Measurements from ENCODE around the gene TMEM263. TPM values are rescaled to one million over a fixed set of nuclear protein-coding genes. Genes with fewer than 3 reads are reported as not detected.

The TMEM263 gene
- total and polyA plus RNA-seq, 2 experiments from 2014 or later: 70.0 to 132 TPM

DNA sequence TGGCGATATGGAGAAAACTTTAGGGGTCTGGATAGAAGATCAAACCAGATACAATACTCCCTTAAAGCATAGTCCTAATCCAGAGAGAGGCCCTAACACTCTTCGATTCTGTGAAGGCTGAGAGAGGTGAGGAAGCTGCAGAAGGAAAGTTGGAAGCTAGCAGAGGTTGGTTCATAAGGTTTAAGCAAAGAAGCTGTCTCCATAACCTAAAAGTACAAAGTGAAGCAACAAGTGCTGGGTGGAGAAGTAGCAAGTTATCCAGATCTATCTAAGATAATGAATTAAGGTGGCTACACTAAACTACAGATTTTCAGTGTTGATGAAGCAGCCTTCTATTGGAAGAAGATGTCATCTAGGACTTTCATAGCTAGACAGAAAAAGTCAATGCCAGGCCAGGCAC lies 55.8 kb downstream of the TMEM263 start:
- no peaks in the 10 kb centered on the region for H3K9me2 ChIP-seq (replicated peaks; ENCODE audit: insufficient read depth)
- no peak for DNase-seq (ENCODE audit: low spot score)
- no peak overlapping the region for H3K4me2 ChIP-seq
- WGBS (ENCODE audit: low lambda C conversion rate, missing lambda C conversion rate): 92% methylated on average over 2 of the region's 2 CpGs
- no peaks in the 10 kb centered on the region for H3K4me1 ChIP-seq (ENCODE audit: insufficient read depth)
- H3K27me3 ChIP-seq: no peaks in the 10 kb centered on the region
- no peaks in the 10 kb centered on the region for H3K79me2 ChIP-seq
- no peaks in the 10 kb centered on the region for H3K9me3 ChIP-seq (ENCODE audit: low read depth)
- no peak overlapping the region for H2AFZ ChIP-seq
- no peak overlapping the region for H3K27ac ChIP-seq
- no peak overlapping the region for H3K4me3 ChIP-seq
- no peaks in the 10 kb centered on the region for H4K20me1 ChIP-seq (ENCODE audit: insufficient read depth, poor library complexity, severe bottlenecking)
- TF ChIP-seq EZH2 (IDR thresholded peaks at IDR 0.05; ENCODE audit: borderline replicate concordance): no peak
- TF ChIP-seq, protein P1, sequence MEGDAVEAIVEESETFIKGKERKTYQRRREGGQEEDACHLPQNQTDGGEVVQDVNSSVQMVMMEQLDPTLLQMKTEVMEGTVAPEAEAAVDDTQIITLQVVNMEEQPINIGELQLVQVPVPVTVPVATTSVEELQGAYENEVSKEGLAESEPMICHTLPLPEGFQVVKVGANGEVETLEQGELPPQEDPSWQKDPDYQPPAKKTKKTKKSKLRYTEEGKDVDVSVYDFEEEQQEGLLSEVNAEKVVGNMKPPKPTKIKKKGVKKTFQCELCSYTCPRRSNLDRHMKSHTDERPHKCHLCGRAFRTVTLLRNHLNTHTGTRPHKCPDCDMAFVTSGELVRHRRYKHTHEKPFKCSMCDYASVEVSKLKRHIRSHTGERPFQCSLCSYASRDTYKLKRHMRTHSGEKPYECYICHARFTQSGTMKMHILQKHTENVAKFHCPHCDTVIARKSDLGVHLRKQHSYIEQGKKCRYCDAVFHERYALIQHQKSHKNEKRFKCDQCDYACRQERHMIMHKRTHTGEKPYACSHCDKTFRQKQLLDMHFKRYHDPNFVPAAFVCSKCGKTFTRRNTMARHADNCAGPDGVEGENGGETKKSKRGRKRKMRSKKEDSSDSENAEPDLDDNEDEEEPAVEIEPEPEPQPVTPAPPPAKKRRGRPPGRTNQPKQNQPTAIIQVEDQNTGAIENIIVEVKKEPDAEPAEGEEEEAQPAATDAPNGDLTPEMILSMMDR (IDR thresholded peaks at IDR 0.05; ENCODE audit: poor library complexity): no peak
- no peaks in the 10 kb centered on the region for H3K36me3 ChIP-seq (replicated peaks; ENCODE audit: insufficient read depth, low read depth)

DNA sequence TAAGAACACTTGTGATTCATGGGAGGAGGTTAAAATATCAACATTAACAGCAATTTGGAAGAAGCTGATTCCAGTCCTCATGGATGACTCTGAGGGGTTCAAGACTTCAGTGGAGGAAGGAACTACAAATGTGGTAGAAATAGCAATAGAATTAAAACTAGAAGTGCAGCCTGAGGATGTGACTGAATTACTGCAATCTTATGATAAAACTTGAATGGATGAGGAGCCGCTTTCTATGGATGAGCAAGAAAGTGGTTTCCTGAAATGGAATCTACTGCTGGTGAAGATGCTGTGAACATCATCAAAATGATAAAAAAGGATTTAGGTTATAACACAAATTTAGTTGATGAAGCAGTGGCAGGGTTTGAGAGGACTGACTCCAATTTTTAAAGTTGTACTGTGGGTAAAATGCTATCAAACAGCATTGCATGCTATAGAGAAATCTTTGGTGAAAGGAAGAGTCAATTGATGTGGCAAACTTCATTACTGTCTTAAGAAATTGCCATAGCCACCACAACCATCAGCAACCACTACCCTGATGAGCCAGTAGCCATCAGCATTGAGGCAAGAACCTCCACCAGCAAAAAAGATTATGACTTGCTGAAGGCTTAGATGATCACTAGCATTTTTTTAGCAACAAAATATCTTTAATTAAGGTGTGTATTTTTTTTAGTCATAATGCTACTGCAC lies 57.2 kb downstream of the TMEM263 start:
- no peak overlapping the region for H2AFZ ChIP-seq

DNA sequence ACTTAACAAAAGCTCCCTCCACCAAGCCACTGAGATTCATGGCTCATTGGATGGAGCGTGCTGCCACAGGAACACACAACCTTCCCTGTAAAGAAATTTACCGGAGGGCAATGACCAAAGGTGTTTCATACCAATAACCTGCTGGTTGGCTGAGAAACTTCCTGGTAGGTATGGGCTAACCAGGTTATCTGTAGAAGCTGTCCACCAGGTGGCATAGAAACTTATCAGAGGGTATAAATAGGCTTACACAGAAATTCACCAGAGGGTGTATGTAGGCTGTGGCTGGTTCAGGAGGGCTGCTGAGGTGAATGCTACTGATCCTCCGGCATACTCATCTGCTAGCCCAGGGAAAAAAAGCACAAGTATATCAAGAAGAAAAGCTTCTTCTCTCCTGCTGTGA lies 58.3 kb downstream of the TMEM263 start:
- WGBS (ENCODE audit: low lambda C conversion rate, missing lambda C conversion rate): 93% methylated on average over 3 of the region's 3 CpGs
- Histone ChIP-seq H2AFZ (no peak overlapping the region), H3K4me1 (ENCODE audit: insufficient read depth) (no peaks in the 10 kb centered on the region), H3K27ac (no peak overlapping the region), H3K27me3 (no peaks in the 10 kb centered on the region), H3K4me3 (no peak overlapping the region), H3K79me2 (no peaks in the 10 kb centered on the region), H3K4me2 (no peak overlapping the region), H3K9me2 (replicated peaks; ENCODE audit: insufficient read depth) (no peaks in the 10 kb centered on the region), H3K9me3 (ENCODE audit: low read depth) (no peaks in the 10 kb centered on the region), H4K20me1 (ENCODE audit: insufficient read depth, poor library complexity, severe bottlenecking) (no peaks in the 10 kb centered on the region), H3K36me3 (replicated peaks; ENCODE audit: insufficient read depth, low read depth) (no peaks in the 10 kb centered on the region)
- DNase-seq (ENCODE audit: low spot score): peak; percentile 44
- TF ChIP-seq EZH2phosphoT487 (IDR thresholded peaks at IDR 0.05; ENCODE audit: low read depth, severe bottlenecking, unreplicated experiment) (no peak), EZH2 (IDR thresholded peaks at IDR 0.05; ENCODE audit: borderline replicate concordance) (no peak)
- TF ChIP-seq, protein P1 (IDR thresholded peaks at IDR 0.05; ENCODE audit: poor library complexity): peak; percentile 26

More for the DNA sequence above, 57.2 kb downstream of the TMEM263 start:
- Histone ChIP-seq H3K79me2 (no peaks in the 10 kb centered on the region), H4K20me1 (ENCODE audit: insufficient read depth, poor library complexity, severe bottlenecking) (no peaks in the 10 kb centered on the region), H3K4me1 (ENCODE audit: insufficient read depth) (no peaks in the 10 kb centered on the region), H3K9me3 (ENCODE audit: low read depth) (no peaks in the 10 kb centered on the region), H3K9me2 (replicated peaks; ENCODE audit: insufficient read depth) (no peaks in the 10 kb centered on the region), H3K36me3 (replicated peaks; ENCODE audit: insufficient read depth, low read depth) (no peaks in the 10 kb centered on the region), H3K4me3 (no peak overlapping the region), H3K27me3 (no peaks in the 10 kb centered on the region), H3K27ac (no peak overlapping the region), H3K4me2 (no peak overlapping the region)
- TF ChIP-seq, protein P1 (IDR thresholded peaks at IDR 0.05; ENCODE audit: poor library complexity): no peak
- TF ChIP-seq EZH2phosphoT487 (IDR thresholded peaks at IDR 0.05; ENCODE audit: low read depth, severe bottlenecking, unreplicated experiment) (no peak), EZH2 (IDR thresholded peaks at IDR 0.05; ENCODE audit: borderline replicate concordance) (no peak)
- WGBS (ENCODE audit: low lambda C conversion rate, missing lambda C conversion rate): 100% methylated on average over 1 of the region's 1 CpG
- DNase-seq (ENCODE audit: low spot score): no peak
